ENCODE measurements around the gene CFAP410.
A peak's percentile ranks its signal among the peaks of the same experiment; 100 is the strongest.
"Not testable (repeated sequence)": the region's sequence is repeated elsewhere in the genome, so short reads cannot be mapped to it uniquely, and the experiment has no call there.

CFAP410 gene

GRCh38 chr21:44317241-44317782, 21.9 kb downstream of the CFAP410 start:
- no peak for DNase-seq (ENCODE audit: low read depth in 2 of 2)

GRCh38 chr21:44316277-44316900, 22.8 kb downstream of the CFAP410 start:
- no peak for DNase-seq (ENCODE audit: low read depth in 2 of 2)

GRCh38 chr21:44315691-44316203, 23.4 kb downstream of the CFAP410 start:
- DNase-seq (ENCODE audit: low read depth in 2 of 2): no peak

GRCh38 chr21:44314561-44314960, 24.6 kb downstream of the CFAP410 start:
- no peak for DNase-seq (ENCODE audit: low read depth in 2 of 2)

- DNase-seq (ENCODE audit: low read depth in 2 of 2): no peak
These were observed 25.1 kb downstream of the CFAP410 start for GRCh38 chr21:44314128-44314527.

GRCh38 chr21:44313451-44313850, 25.7 kb downstream of the CFAP410 start:
- no peak for DNase-seq (ENCODE audit: low read depth in 2 of 2)

GRCh38 chr21:44312716-44313115, 26.5 kb downstream of the CFAP410 start:
- DNase-seq (ENCODE audit: low read depth in 2 of 2): no peak

- no peak for DNase-seq (ENCODE audit: low read depth in 2 of 2)
These were observed 27.1 kb downstream of the CFAP410 start for GRCh38 chr21:44312089-44312488.

GRCh38 chr21:44310628-44311507, 28.3 kb downstream of the CFAP410 start:
- DNase-seq (ENCODE audit: low read depth in 2 of 2): no peak

GRCh38 chr21:44306936-44307704, 32.1 kb downstream of the CFAP410 start:
- no peak for DNase-seq (ENCODE audit: low read depth in 2 of 2)

- no peak for DNase-seq (ENCODE audit: low read depth in 2 of 2)
These were observed 33.5 kb downstream of the CFAP410 start for GRCh38 chr21:44305691-44306090.

GRCh38 chr21:44304877-44305293, 34.3 kb downstream of the CFAP410 start:
- DNase-seq (ENCODE audit: low read depth in 2 of 2): no peak

GRCh38 chr21:44304011-44304616, 35.1 kb downstream of the CFAP410 start:
- no peak for DNase-seq (ENCODE audit: low read depth in 2 of 2)

- DNase-seq (ENCODE audit: low read depth in 2 of 2): no peak
These were observed 35.7 kb downstream of the CFAP410 start for GRCh38 chr21:44303490-44303981.

- DNase-seq (ENCODE audit: low read depth in 2 of 2): not testable (repeated sequence)
These were observed 36.4 kb downstream of the CFAP410 start for GRCh38 chr21:44302573-44303401.

- no peak for DNase-seq (ENCODE audit: low read depth in 2 of 2)
These were observed 37.2 kb downstream of the CFAP410 start for GRCh38 chr21:44301961-44302406.

- DNase-seq (ENCODE audit: low read depth in 2 of 2): no peak
These were observed 38.0 kb downstream of the CFAP410 start for GRCh38 chr21:44301141-44301540.

GRCh38 chr21:44300262-44300959, 38.8 kb downstream of the CFAP410 start:
- DNase-seq (ENCODE audit: low read depth in 2 of 2): peak; percentile 15 to 42

GRCh38 chr21:44299458-44300261, 39.5 kb downstream of the CFAP410 start, which contains the start of gene PFKL:
Gene PFKL, plus strand, starts transcription at chr21:44300053. Its CDS starts 53 bp downstream, at chr21:44300106.
- DNase-seq (ENCODE audit: low read depth in 2 of 2): peak; percentile 24 to 28

Measured in stimulated activated CD8-positive, alpha-beta memory T cell treated with anti-CD3 and anti-CD28 coated beads, Interleukin-2, amount 100 ng/mL, for 1 hour (primary cell).